Fibroblast of mammary gland (primary cell): Measurements from ENCODE around the gene PFKL.

Experiments
- DNase-seq: peaks from one replicate; pipeline ENCODE4 v3.0.0-alpha.2; 2010; ENCODE audit warnings: low read depth
- H3K4me3 ChIP-seq: 2 replicates; pipeline ENCODE4 v1.5.1; 2011; ENCODE audit warnings: low read depth, mild to moderate bottlenecking, low read length, moderate library complexity; ENCODE audit not compliant: control insufficient read depth
- TF ChIP-seq, protein P1 (sequence below): conservative IDR thresholded peaks from 2 replicates; pipeline ENCODE4 v1.5.1; 2011; ENCODE audit warnings: low read depth, low read length, inconsistent platforms; ENCODE audit not compliant: control insufficient read depth, insufficient read depth

The PFKL gene

GRCh38 chr21:44327603-44327974 lies 27.7 kb downstream of the PFKL start:
- H3K4me3 ChIP-seq, result no peak overlapping the region
- DNase-seq, result no peak

DNA sequence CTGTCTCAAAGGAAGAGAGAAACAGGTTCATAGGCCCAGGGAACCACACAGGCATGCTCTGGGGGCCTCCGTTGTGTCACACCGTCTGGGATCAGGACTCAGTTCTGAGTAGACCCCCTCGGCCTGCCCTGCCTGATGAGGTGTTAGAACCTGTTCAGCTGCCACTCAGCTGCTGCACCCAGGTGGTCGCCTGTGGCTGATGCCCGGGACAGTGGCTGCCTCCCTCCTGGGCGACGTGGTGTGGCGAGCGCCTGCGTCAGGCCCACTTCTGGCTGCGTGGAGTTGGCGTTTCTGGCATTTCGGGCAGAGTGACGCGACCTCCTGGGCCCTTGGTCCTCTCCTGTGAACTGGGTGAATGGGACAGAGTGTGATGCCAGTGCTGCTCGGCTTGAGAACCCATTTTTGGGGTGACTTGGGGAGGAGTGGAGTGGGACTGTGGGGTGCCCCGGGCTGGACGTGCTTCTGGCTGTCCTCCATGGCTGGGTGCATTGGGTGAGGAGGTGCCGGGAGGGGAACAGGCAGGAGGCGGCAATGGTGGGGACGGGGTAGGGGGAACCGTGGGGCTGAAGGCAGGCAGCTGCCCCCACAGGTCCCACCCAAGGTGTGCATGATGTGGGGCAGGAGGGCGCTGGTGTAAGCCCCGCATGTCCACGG lies 28.5 kb downstream of the PFKL start:
- TF ChIP-seq, protein P1, sequence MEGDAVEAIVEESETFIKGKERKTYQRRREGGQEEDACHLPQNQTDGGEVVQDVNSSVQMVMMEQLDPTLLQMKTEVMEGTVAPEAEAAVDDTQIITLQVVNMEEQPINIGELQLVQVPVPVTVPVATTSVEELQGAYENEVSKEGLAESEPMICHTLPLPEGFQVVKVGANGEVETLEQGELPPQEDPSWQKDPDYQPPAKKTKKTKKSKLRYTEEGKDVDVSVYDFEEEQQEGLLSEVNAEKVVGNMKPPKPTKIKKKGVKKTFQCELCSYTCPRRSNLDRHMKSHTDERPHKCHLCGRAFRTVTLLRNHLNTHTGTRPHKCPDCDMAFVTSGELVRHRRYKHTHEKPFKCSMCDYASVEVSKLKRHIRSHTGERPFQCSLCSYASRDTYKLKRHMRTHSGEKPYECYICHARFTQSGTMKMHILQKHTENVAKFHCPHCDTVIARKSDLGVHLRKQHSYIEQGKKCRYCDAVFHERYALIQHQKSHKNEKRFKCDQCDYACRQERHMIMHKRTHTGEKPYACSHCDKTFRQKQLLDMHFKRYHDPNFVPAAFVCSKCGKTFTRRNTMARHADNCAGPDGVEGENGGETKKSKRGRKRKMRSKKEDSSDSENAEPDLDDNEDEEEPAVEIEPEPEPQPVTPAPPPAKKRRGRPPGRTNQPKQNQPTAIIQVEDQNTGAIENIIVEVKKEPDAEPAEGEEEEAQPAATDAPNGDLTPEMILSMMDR, result no peak
- DNase-seq, result no peak
- no peak overlapping the region for H3K4me3 ChIP-seq

More at GRCh38 chr21:44327603-44327974, 27.7 kb downstream of the PFKL start:
- TF ChIP-seq, protein P1, result no peak

- TF ChIP-seq, protein P1, result no peak
- H3K4me3 ChIP-seq, result no peak overlapping the region
- DNase-seq, result no peak
These were observed 29.4 kb downstream of the PFKL start for GRCh38 chr21:44329086-44329889.

DNA sequence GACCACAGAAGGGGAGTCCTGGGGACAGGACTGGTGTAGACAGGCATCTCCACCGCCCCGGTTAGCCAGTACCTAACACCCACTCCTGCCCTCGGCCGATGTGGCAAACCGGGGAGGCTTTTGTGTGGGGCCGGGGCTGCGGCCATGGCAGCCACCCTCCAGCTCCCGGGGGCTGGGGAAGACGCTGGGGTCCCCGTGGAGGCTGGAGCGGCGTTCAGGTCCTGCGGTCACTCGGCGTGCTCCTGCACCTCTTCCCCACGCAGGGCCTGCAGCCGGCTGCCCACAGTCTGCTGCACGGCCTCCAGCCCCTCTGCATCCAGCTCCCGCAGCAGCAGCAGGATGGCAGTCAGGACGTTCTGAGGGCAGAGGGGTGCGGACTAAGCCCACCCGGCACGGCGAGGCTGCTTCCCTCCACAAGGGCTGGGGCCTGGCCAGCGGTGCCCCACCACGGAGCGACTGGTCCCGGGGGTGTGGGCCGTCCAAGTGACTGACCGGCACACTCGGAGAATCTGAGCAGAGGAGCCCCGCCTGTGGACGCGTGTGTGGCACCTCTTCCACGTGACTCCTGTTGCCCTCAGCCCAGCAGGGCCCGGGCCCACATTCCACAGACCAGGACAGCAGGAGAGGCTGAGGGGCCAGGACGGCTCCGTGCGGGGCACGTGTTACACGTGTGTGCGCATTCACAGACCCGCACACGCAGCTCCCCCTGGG lies 30.3 kb downstream of the PFKL start:
- no peak overlapping the region for H3K4me3 ChIP-seq
- DNase-seq, result no peak
- TF ChIP-seq, protein P1, result no peak

DNA sequence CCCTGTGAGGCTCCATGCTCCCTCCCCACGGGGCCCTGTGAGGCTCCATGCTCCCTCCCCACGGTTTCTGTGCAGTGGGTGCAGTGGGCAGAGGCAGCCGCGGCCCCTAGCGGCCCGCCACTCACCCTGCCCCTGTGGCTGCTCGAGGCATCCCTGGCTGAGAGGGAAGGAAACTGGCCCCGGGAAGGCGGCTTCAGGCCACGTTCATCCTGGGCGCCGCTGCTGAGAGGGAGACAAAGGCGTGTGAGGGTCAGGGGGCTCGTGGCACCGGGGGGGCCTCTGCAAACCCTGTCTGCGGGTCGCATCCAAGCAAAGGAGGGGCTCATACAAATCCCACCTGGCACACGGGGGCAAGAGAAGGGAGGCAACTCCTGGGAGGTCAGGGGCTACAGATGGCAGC lies 30.8 kb downstream of the PFKL start:
- DNase-seq, result no peak
- TF ChIP-seq, protein P1, result no peak
- H3K4me3 ChIP-seq, result no peak overlapping the region

DNA sequence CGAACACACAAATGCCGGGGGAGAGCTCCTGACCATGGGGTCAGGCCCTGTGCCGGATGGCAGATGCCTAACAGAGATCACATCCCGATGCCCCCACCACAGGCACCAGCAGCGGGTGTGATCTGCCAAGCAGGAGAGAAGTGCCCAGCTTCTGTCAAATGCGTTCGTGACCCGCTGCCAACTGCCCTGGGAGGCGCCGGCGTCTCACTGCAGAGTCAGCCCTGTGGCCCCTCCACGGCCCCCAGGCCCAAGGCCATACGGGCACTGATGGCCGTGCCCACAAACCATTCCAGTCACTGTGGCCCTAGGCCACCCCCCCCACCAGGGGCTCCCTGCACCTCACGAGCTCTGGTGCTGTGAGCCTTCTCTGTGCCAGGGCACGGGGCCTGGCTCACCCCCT lies 31.4 kb downstream of the PFKL start:
- DNase-seq, result no peak
- H3K4me3 ChIP-seq, result no peak overlapping the region
- TF ChIP-seq, protein P1, result no peak
